Esophagus muscularis mucosa (tissue), 3 donors: ENCODE measurements around the gene NTHL1.

Experiments used
- CTCF ChIP-seq, 3 experiments: fragments of 200-600 bp in 2 of 3; fragments of 450-650 bp in 1 of 3; sonication (generic) in 2 of 3; IDR thresholded peaks; one replicate each; pipeline ENCODE4 v1.5.1; 2017 to 2019; ENCODE audit warnings: antibody characterized with exemption in 3 of 3, mild to moderate bottlenecking in 2 of 3, moderate library complexity in 1 of 3
- POLR2A ChIP-seq: fragments of 450-650 bp; IDR thresholded peaks from one replicate; pipeline ENCODE4 v1.6.1; 2017; ENCODE audit warnings: antibody characterized with exemption, moderate library complexity, mild to moderate bottlenecking, low read depth

- TF ChIP-seq CTCF (IDR thresholded peaks at IDR 0.05): no peak
- no peak for TF ChIP-seq POLR2A
Observed at GRCh38 chr16:2088759-2089358, 41.2 kb upstream of the NTHL1 start.
